Measurements from ENCODE around the gene XRRA1. TPM values are rescaled to one million over a fixed set of nuclear protein-coding genes. Genes with fewer than 3 reads are reported as not detected.

XRRA1 gene
- total RNA-seq, 2 experiments from 2014 or later = 23.7 to 25.2 TPM

DNA sequence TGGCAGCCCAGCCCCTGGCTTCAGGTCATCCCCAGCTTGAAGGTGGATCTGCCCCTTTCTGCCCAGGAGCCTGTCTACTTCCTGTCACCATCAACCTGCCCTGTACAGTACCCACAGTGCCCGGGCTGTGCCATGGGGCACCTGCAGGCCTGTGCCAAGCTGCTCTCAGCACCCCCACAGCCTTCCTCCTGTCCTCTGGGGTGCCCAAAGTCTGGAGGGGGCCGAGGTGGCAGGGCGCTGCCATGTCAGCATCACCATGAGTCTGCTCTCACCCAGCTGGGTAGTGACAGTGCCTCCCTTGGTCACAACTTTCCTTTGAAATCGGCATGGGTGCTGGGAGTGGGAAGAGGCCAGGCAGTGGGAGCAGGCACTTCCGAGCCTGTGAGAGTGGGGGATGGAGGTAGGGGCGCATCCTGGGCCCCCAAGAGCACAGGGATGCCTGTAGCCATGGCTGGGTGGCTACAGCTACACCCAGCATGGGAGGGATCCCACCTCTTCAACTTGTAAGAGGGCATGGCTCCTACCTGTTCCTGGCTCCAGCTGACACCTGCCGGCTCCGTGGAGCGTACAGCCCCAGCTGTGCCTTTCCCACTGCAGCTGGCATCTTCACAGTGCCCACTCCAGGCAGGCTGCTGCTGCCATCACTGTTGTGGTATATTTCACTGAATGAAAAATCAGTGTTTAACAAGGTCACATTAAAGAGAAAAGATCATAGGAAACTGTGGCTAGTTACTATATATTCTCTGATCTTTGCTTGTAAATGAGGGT, 157.4 kb downstream of the XRRA1 start:
- H3K4me1 Mint-ChIP-seq = peaks cover 4% of the 10 kb centered on the region
- no peak for DNase-seq
- peaks cover 59% of the 10 kb centered on the region for H3K36me3 Mint-ChIP-seq
- no peaks in the 10 kb centered on the region for H3K9me3 Mint-ChIP-seq
- no peak overlapping the region for H3K4me3 Mint-ChIP-seq
- no peak overlapping the region for H3K27ac Mint-ChIP-seq
- H3K27me3 Mint-ChIP-seq = no peaks in the 10 kb centered on the region

Other genes with a start within 250 kb of the XRRA1 start
- gene CHRDL2, start 217.7 kb downstream of the XRRA1 start, total RNA-seq = not detected
- 10 to 100 TPM; 12.4 to 13.3 TPM for gene RNF169, start 200.2 kb downstream of the XRRA1 start, total RNA-seq
- 100 to 1,000 TPM; 137 to 139 TPM for gene SPCS2, start 175 bp upstream of the XRRA1 start, total RNA-seq
- 10 to 100 TPM; 13.0 to 13.1 TPM for gene NEU3, start 39.8 kb upstream of the XRRA1 start, total RNA-seq
- not detected for gene OR2AT4, start 147.8 kb upstream of the XRRA1 start, total RNA-seq
- not detected for gene SLCO2B1, start 202.0 kb upstream of the XRRA1 start, total RNA-seq

Data from activated naive CD8-positive, alpha-beta T cell treated with anti-CD3 and anti-CD28 coated beads for 36 hours (primary cell).